ENCODE data around the gene CYP4A22.

CYP4A22 gene

DNA sequence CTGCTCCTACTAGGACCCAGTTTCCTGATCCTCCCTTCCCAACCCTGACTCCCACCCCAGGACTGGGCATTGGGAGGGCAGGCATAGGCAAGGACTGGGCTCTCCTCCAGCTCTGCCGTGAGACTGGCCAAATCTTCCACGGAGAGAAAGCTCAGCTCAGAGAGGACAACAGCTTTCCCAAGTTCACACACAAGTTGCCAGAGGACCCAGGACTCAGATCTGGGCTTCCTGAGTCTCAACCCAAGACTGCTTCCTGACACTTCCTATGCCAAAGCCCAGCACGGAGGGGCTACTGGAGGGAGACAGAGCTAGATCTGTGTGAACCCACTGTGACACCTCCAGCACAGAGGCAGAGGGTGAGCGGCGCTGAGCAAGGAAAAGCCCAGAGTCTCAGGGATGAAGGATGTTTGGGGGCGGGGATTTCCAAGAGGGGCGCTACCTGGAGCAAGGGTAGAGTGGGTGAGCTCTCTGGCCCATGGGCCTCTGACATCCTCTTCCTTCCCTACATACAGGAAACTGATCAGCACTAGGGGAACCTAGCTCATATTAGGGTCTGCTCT lies 45.5 kb downstream of the CYP4A22 start:
- no peak for TF ChIP-seq ZFX (IDR thresholded peaks at IDR 0.05)
- TF ChIP-seq, protein P1, sequence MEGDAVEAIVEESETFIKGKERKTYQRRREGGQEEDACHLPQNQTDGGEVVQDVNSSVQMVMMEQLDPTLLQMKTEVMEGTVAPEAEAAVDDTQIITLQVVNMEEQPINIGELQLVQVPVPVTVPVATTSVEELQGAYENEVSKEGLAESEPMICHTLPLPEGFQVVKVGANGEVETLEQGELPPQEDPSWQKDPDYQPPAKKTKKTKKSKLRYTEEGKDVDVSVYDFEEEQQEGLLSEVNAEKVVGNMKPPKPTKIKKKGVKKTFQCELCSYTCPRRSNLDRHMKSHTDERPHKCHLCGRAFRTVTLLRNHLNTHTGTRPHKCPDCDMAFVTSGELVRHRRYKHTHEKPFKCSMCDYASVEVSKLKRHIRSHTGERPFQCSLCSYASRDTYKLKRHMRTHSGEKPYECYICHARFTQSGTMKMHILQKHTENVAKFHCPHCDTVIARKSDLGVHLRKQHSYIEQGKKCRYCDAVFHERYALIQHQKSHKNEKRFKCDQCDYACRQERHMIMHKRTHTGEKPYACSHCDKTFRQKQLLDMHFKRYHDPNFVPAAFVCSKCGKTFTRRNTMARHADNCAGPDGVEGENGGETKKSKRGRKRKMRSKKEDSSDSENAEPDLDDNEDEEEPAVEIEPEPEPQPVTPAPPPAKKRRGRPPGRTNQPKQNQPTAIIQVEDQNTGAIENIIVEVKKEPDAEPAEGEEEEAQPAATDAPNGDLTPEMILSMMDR (conservative IDR thresholded peaks at IDR 0.05) = no peak
- no peak overlapping the region for H3K27ac ChIP-seq

DNA sequence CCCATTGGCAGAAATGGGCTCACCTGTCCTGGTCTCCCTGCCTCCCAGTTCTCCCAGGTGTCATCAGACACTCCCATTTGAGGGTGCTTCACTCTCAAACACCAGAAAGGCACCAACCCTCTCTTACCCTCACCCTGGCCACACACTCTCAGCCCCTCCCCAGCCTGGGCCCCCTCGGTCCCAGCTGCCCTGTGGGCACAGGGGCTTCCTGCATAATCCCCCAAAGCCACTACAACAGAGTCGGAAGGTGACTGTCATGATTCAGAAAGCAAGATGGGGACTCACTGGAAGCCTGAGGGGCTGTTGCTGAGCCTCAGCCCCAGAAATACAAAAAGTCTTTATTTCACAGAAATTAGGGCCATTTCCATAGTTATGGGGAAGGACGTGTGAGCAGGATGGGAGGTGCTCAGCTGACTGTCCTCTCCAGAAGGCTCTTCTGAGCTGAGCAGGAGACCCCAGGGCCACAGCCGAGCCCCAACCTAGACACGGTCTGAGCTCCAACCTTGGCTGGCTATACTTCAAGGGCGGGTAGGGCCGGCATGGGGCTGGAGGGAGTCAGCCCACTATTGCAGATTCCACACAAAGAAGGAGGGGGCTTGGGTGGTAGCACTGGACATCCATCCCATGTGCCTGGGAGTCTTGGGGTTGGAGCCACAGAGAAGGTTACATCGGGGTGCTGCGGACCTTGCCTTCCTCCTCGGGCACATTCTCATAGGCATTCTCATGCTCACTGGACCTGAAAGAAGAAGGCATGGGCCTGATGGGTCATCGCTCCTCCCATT lies 46.3 kb downstream of the CYP4A22 start:
- TF ChIP-seq ZFX (IDR thresholded peaks at IDR 0.05) = no peak
- TF ChIP-seq, protein P1 (conservative IDR thresholded peaks at IDR 0.05) = no peak
- no peak overlapping the region for H3K27ac ChIP-seq

DNA sequence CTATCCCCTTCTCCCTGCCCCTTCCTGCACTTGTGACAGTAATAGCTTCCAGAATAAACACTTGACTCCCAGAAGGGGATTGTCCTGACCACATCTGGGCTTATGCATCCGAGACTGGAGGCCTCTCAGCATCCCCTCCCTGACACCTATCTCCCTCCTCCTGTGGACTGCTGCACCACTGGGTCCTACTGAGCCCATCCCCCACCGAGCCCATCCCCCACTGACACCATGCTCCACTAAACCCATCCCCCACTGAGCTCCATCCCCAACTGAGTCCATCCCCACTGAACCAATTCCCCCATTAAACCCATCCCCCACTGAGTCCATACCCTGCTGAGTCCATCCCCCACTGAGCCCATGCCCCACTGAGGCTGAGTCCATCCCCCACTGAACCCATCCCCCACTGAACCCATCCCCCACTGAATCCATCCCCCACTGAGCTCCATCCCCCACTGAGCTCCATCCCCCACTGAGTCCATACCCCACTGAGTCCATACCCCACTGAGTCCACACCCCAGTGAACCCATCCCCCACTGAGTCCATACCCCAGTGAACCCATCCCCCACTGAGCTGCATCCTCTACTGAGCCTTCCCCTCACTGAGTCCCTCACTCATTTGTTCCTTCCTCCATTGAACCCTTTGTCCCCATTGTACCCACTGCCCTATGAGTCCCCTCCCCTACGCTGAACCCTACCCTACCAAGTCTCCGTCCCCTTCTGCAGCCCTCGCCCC lies 47.0 kb downstream of the CYP4A22 start:
- TF ChIP-seq, protein P1 (conservative IDR thresholded peaks at IDR 0.05) = no peak
- no peak for TF ChIP-seq ZFX (IDR thresholded peaks at IDR 0.05)
- no peak overlapping the region for H3K27ac ChIP-seq

DNA sequence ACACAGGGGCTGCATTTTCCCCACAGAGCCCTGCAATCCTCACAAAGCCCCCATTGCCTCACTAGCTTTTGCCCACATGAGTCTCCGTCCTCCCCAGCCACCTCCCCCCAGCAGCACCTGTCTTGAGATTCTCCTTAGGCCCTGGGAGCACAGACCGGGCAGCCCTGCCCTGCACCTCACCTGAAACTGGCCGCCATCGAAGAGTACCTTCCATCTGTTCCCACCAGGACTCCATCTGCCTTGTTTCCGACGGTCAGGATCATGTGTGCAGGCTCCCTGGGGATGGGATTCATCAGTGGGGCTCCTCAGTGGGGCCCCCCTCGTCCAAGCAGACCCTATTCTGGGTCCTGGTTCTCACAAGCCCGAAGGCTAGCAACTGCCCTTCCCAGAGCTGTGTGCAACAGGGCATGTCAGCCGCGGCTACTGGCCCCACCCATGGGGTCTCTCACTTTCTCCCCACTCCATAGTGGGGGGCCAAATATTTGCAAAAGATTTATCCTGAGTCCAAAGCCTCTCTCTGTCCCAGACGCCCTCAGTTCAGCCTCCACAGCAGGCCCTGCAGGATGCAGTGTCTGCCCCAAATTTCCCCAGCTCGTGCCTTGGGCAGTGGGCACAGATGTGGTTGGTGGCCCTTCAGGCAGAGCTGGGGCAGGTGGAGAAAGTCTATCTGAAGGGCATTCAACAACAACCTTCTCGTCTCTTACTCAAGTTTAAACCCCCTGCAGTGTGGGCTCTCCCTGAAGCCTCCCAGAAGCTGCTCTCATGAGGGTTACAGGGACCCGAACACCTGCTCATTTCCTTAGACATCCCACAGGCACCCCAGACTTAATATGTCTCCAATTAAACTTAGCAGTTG lies 47.8 kb downstream of the CYP4A22 start:
- no peak for TF ChIP-seq ZFX (IDR thresholded peaks at IDR 0.05)
- TF ChIP-seq, protein P1 (conservative IDR thresholded peaks at IDR 0.05) = no peak

DNA sequence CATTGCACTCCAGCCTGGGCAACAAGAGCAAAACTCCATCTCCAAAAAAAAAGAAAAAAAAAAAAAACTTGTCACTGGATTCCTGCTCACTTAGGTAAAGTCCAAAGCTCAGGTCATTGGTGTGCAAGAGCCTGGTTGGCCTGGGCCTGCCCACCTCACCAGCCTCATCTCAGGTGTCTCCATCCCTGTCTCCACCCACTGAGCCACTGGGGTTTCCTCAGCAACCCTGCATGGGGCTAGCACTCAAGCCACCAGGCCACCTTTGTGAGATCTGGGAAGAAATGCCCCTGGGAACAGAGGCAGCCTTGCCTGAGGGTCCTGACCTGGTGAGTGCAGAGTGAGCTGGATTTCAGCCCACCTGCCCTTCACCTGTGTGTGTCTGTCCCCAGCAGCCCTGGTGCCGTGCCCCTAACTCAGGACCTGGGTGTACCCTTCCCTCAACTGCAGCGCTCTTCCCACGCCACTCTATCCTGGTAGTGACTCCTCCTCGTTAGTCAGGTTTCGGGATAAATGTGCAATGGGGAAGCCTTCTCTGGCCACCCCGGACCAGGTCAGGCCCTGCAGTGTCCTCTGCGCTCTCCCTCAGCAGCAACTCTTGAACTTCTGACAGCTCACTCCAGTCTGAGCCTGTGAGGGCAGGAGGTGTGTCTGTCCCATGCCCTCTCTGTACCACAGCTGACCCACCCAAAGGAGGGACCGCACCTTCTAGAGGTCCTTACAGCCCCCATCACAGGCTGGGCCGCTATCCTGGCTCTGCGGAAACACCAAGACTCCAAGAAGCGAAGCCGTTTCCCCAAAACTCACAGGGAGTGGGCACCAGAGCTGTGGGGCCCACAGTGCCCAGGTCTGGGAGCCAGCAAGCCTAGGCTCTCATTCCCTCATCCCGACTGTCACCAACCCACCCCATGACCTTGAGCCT lies 49.3 kb downstream of the CYP4A22 start:
- no peak overlapping the region for H3K27ac ChIP-seq
- TF ChIP-seq, protein P1 (conservative IDR thresholded peaks at IDR 0.05) = no peak
- no peak for TF ChIP-seq ZFX (IDR thresholded peaks at IDR 0.05)

More for the DNA sequence above, 47.8 kb downstream of the CYP4A22 start:
- H3K27ac ChIP-seq = no peak overlapping the region

DNA sequence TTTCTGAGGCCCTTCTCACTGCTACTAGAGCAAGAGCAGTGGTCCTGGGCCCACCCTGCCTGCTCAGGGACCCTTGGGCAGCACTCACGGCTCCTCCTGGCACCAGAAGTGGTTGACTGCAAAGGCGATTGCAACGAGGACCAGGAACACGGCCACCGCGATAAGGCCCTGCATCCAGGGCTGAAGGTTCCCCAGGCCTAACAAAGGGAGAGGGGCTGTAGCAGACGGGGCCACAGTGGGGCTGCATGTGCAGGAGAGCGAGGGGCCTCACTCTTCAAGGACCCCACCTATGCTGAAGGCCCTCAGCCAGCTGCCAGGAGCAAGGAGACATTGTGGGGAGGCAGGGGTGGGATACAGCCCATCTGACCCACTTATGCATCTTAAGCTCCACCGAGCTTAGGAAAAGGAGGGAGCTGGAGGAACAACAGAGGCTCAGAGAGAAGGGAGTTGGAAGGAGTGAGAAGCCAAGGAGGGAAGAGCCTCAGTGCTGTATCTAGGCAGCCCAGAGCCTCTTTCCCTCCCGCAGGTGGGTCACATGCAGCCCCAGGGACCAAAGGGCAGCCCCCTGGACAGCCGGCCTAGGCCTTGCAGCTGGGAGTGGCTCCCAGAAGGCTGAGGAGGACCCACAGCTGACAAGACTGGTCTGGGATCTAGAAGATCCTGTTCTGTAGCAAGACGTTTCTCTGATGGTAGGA lies 50.1 kb downstream of the CYP4A22 start:
- no peak for TF ChIP-seq ZFX (IDR thresholded peaks at IDR 0.05)
- TF ChIP-seq, protein P1 (conservative IDR thresholded peaks at IDR 0.05) = no peak
- H3K27ac ChIP-seq = no peak overlapping the region
